ENCODE results near the gene CABCOCO1.
"Not testable (repeated sequence)": the region's sequence is repeated elsewhere in the genome, so short reads cannot be mapped to it uniquely, and the experiment has no call there.

Gene CABCOCO1

DNA sequence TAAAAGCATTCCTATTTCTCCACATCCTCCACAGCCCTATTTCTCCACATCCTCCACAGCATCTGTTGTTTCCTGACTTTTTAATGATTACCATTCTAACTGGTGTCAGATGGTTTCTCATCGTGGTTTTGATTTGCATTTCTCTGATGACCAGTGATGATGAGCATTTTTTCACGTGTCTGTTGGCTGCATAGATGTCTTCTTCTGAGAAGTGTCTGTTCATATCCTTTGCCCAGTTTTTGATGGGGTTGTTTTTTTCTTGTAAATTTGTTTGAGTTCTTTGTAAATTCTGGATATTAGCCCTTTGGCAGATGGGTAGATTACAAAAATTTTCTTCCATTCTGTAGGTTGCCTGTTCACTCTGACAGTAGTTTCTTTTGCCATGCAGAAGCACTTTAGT, 49.4 kb downstream of the CABCOCO1 start:
- DNase-seq (ENCODE audit: low read depth), result not testable (repeated sequence)

DNA sequence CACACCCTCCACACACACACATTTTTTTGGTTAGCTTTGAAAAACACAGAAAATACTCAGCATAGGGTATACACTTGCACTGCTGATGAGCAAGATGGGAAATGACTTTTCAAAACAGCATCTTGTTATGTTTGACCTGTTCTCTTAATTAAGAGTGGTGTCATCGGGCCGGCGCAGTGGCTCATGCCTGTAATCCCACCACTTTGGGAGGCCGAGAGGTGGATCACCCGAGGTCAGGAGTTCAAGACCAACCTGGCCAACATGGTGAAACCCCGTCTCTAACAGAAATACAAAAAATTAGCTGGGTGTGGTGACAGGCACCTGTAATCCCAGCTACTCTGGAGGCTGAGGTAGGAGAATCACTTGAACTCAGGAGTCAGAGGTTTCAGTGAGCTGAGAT, 56.7 kb downstream of the CABCOCO1 start:
- not testable (repeated sequence) for DNase-seq (ENCODE audit: low read depth)

DNA sequence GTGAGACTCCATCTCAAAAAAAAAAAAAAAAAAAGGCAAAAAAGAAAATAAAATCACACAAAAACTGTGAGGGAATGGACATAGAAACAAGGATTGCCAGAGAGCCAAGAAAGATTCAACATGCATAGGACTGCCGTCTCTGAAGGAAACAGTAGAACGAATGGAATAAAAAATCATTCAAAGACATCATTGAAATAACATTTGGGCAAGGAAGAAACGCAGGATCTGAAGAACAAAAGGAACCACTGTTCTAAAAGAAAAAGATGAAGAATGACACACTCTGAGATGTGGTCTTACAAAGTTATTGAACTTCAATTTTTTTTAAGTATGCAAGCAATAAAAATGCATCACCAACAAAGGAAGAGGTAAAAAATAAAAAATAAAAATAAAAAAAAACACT, 57.2 kb downstream of the CABCOCO1 start:
- no peak for DNase-seq (ENCODE audit: low read depth)

DNA sequence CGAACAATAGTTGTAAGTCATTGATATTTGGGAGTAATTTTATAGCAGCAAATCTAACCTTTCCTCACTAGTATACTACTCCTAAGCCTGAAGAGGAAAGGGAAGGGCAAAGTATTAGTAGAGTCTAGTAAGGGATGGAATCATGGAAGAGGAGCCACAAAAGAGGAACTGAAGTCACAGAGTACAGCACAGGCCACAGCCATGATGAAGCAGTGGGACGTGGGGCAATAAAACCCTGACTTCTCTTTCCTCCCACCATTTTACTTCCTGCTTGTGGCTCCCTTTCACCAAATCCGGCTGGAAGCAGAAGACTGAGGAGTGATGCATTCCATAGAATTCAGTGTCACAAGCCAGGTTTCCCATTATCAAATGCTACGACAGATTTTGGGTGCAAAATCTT, 58.7 kb downstream of the CABCOCO1 start:
- no peak for DNase-seq (ENCODE audit: low read depth)

GRCh38 chr10:61725221-61725620, 62.5 kb downstream of the CABCOCO1 start:
- not testable (repeated sequence) for DNase-seq (ENCODE audit: low read depth)

GRCh38 chr10:61729596-61729995, 66.9 kb downstream of the CABCOCO1 start:
- no peak for DNase-seq (ENCODE audit: low read depth)

DNA sequence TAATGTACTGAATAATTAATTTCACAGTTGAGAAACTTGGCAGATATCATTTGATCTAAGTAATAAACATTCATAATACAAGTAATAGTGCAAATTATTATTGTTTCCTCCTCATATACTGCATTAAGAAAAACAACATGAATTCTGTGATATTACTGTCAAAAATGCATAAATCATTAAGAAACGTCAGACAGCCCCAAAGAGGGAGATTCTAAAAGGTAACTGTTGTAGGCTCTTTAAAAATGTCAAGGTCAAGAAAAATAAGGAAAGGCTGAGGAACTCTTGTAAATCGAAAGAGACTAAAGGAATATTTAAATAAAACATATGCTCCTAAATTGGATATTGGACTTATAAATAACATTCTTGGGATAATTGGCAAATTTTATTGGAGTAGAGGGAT, 67.9 kb downstream of the CABCOCO1 start:
- no peak for DNase-seq (ENCODE audit: low read depth)

GRCh38 chr10:61731638-61732037, 68.9 kb downstream of the CABCOCO1 start:
- no peak for DNase-seq (ENCODE audit: low read depth)

DNA sequence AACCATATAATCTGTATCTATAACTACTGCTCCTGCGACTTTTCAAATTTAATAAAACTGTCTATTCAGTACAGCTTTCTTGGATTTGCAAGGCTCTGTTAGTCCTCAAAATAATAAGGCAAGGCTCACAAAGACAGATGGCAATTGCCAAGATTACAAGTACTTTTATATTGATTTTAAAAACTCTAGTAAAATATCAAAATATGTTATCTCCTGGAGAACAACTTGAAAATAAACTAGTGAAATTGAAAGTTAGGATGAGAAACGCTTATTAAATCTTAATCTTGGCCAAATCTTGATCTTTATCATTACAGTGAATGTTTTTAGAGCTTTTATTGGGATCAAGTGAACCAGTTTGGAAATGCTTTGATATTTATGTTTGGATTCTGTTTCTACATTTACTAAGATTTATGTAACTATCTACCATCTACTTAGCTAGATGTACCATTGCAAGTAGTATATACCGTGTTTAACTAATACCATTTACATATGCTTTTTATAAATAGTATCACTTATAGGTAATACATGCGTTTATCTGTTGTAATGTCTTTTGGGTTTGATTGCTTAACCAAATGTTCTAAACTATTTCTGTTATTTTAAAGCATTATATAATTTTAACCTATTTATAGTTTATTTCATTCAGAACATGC, 70.0 kb downstream of the CABCOCO1 start:
- DNase-seq (ENCODE audit: low read depth), result no peak

DNA sequence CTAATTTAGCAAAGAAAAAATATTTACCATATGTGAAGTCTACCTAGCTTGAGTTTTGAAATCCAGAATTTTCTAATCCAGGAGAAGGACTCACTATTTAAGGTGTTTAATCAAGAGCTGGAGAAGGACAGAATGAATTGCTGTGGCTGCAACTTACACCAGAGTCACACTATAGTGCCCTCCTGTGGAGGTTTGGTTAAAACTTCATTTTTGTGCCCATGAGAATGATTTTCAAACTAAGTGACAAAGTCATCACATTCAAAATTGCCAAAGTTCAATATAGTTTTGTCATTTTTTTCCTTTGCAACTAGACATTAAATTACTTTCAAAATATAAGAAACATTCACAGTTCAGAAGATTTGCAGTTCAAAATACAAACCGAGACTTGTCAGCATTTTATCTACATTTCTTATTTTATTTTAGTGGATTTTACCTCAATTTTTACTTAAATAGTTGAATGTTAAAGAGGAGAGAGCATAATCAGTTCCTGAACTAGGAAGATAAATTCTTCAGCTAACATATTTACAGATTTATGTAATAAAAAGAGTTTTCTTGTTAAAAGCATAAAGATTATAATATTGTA, 70.7 kb downstream of the CABCOCO1 start:
- peak; percentile 52 for DNase-seq (ENCODE audit: low read depth)

DNA sequence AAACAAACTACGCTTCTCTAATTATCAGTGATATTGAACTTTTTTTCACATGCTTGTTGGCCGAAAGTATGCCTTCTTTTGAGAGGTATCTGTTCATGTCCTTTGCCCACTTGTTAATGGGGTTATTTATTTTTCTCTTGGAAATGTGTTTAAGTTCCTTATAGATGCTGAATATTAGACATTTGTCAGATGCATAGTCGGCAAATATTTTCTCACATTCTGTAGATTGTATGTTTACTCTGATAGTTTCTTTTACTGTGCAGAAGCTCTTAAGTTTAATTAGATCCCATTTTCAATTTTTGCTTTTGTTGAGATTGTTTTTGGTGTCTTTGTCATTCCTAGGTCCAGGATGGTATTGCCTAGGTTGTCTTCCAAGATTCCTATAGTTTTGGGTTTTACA, 73.2 kb downstream of the CABCOCO1 start:
- DNase-seq (ENCODE audit: low read depth), result no peak

DNA sequence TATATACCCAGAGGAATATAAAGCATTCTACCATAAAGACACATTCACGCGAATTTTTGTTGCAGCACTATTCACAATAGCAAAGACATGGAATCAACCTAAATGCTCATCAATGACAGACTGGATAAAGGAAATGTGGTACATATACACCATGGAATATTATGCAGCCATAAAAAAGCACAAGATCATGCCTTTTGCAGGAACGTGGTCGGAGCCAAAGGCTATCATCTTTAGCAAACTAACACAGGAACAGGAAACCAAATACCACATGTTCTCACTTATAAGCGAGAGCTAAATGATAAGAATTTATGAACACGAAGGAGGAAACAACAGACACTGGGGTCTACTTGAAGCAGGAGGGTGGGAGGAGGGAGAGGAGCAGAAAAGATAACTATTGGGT, 74.7 kb downstream of the CABCOCO1 start:
- not testable (repeated sequence) for DNase-seq (ENCODE audit: low read depth)

- DNase-seq (ENCODE audit: low read depth), result no peak
These were observed 80.1 kb downstream of the CABCOCO1 start for GRCh38 chr10:61742812-61743211.

DNA sequence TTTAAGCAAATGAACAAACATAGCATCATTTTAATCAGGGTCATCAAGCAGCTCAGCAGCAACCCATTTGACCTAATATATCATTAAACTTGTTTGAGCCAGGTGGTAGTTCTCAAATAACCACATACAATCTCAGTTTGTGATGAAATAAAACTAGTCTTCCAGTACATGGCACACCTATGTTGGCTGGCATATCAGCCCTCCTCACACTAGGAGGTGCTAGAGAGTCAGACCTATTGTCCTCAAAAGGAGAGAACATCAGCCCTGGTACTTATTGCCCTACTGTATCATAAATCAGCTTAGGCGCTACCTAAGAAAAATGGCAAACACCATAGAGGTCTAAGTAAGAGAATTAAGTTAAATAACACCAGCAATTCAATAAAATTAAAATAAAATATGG, 81.7 kb downstream of the CABCOCO1 start:
- no peak for DNase-seq (ENCODE audit: low read depth)

DNA sequence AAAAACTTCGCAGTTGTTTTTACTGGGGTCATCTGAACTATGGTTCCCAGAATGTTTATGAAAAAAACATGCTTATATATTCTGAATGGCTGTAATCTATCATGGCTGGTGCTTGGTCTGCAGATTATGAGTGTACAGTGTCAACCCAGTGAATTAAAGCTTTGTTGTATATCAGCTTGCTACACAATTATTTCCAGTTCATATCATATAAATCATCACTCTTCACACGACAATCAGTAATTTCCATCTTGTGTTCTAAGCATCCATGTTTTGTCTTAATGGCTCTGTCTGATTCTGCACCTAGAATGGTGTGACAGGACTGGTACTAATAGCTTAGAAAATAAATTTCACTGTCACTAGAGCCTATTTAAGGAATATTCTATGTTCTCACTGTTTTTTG, 83.6 kb downstream of the CABCOCO1 start:
- DNase-seq (ENCODE audit: low read depth), result no peak

DNA sequence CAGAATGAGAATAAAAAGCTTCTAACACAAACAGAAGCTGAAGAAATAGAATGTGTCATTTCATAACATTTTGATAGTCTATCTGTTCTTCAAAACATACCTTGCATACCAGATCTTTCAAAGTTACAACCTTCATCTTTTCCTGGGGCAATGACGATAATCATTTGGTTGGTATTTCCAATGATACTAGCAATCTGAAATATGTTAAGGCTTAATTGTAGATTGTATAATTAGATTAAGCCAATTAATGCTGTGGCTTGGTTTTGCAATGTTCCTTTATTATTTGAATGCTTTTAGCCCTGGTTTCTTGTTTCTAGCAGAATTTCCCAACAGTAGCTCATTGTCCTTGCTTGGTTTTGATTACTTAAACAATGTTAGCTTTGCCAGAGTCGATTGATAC, 84.6 kb downstream of the CABCOCO1 start:
- DNase-seq (ENCODE audit: low read depth), result peak; percentile 18

DNA sequence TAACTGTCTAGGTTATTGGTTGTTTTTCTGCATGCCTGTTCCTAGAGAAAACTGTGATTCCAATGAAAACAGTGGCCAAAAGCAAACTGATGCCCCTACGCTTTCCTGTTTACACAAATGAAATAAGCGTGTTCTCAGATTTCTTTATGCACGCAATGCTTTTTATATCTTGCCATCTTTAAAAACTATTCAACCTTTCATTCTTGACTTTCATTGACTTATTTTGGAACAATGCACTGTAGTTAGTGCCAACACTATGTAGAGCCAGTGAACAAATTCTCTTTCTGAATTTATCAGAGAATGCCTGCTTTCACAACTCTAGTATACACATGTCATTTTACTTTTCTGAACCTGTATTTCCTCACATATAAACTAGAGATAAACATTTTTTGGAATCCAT, 86.6 kb downstream of the CABCOCO1 start:
- peak; percentile 73 for DNase-seq (ENCODE audit: low read depth)

- DNase-seq (ENCODE audit: low read depth), result peak; percentile 42
These were observed 88.3 kb downstream of the CABCOCO1 start for GRCh38 chr10:61750943-61751471.

DNA sequence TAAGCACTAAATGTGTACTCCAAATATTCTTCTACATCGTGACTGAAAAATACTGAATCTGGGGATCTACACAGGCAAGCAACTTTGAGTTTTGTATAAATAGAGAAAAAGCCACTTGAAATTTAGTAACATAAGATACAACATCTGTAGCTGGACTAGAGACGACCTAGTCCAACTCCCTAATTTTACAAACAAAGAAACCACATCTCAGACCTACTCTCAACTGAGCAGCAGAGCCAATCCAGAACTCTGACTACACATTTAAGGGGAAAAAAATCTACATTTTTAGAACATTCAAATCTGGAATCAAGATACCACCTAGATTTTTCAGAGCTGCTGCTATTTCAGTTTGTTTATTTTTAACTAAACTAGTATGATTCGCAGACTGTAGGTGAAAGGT, 88.9 kb downstream of the CABCOCO1 start:
- DNase-seq (ENCODE audit: low read depth), result no peak

DNA sequence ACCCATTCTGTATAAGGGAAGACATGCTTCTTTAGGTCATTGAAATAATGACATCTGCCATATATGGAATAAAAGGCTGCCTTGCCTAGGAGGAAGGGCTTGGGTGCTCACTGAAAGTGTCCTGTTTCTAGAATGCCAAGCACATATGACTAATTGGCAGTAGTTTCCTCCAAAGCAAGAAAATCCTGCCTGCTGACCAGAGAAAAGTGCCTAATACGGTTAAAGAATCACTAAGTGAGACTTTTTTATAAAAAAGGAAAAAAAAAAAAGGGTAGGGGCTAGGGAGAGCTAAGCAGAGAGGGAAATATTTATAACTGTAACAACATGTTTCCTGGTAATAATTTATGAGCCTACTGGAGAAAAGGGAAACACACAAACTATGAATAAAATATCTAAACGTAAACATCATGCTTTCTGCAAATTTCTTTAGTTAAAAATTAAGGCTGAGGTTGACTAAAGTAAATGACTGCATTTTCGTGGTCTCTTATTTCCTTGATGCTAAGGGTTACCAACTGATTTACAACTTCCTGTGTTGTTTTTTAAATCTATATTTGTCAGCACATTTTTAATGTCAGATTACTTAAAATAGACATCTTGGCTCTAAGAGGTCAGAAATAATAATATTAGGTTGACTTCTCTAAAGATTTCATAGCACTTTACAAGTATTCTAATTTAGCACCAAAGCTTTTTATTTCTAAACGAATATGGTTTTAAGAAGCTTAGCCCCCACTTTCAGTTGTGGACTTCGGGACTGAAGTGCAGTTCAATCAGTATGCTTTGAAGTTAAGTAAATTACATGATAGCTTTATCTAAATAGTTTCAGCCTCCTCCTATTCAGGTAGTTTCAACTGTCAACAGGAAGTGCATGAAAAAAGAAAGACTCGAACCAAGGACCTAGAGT, 89.6 kb downstream of the CABCOCO1 start:
- DNase-seq (ENCODE audit: low read depth), result peak; percentile 54

GRCh38 chr10:61753453-61753852, 90.7 kb downstream of the CABCOCO1 start:
- no peak for DNase-seq (ENCODE audit: low read depth)

GRCh38 chr10:61754587-61755550, 92.1 kb downstream of the CABCOCO1 start:
- DNase-seq (ENCODE audit: low read depth), result peak; percentile 37

Data from fibroblast of gingiva (primary cell).